ENCODE data around the gene ATP9A. TPM values are rescaled to one million over a fixed set of nuclear protein-coding genes. Genes with fewer than 3 reads are reported as not detected.
"Not testable (repeated sequence)": the region's sequence is repeated elsewhere in the genome, so short reads cannot be mapped to it uniquely, and the experiment has no call there.

ATP9A gene
- total RNA-seq, 2 experiments from 2014 or later: 0.05 TPM; not detected in 1

GRCh38 chr20:51688600-51689244 is 79.5 kb downstream of the ATP9A start:
- DNase-seq (no peak), ATAC-seq (no peak)
- H3K4me1 Mint-ChIP-seq (ENCODE audit: low read depth): no peaks in the 10 kb centered on the region
- ChIA-PET CTCF (interaction anchor here (1.2 kb wide), 1 partner anchor 12 kb away, joined by 4 read pairs; no protein-coding TSS in a partner anchor), POLR2A (no interaction called here)
- H3K27me3 Mint-ChIP-seq (ENCODE audit: low read depth): peaks cover 2% of the 10 kb centered on the region
- H3K36me3 Mint-ChIP-seq (ENCODE audit: low read depth): no peaks in the 10 kb centered on the region
- no peak overlapping the region for H3K27ac Mint-ChIP-seq
- H3K4me3 Mint-ChIP-seq: no peak overlapping the region
- H3K9me3 Mint-ChIP-seq (ENCODE audit: insufficient read depth): no peaks in the 10 kb centered on the region

DNA sequence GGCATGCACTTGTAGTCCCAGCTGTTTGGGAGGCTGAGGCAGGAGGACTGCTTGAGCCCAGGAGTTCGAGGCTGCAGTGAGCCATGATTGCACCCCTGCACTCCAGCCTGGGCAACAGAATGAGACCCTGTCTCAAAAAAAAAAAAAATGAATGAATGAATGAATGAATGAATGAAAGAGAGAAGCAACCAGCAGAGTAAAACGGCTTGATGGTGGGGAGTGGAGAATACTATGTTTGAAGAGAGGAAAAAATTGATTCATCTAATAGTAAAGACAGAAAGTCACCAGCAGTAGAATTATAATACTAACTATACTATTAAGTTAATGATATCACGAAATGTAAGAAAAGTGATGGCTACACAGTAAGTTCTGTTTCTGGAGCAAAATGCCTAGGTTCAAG is 80.6 kb downstream of the ATP9A start:
- DNase-seq: no peak
- Mint-ChIP-seq H3K4me1 (ENCODE audit: low read depth) (no peaks in the 10 kb centered on the region), H3K36me3 (ENCODE audit: low read depth) (no peaks in the 10 kb centered on the region), H3K27ac (no peak overlapping the region), H3K4me3 (no peak overlapping the region), H3K27me3 (ENCODE audit: low read depth) (peaks cover 2% of the 10 kb centered on the region), H3K9me3 (ENCODE audit: insufficient read depth) (no peaks in the 10 kb centered on the region)
- POLR2A ChIA-PET: no interaction called here
- CTCF ChIA-PET: no interaction called here
- no peak for ATAC-seq

- POLR2A ChIA-PET: no interaction called here
- CTCF ChIA-PET: no interaction called here
Measured at GRCh38 chr20:51687108-51687507, 81.1 kb downstream of the ATP9A start.

GRCh38 chr20:51685494-51685893 is 82.7 kb downstream of the ATP9A start:
- POLR2A ChIA-PET; H3K27me3 Mint-ChIP-seq (ENCODE audit: low read depth); H3K4me1 Mint-ChIP-seq (ENCODE audit: low read depth); CTCF ChIA-PET; H3K36me3 Mint-ChIP-seq (ENCODE audit: low read depth); DNase-seq; H3K27ac Mint-ChIP-seq; H3K4me3 Mint-ChIP-seq; ATAC-seq; H3K9me3 Mint-ChIP-seq (ENCODE audit: insufficient read depth): not testable (repeated sequence)

More at GRCh38 chr20:51687108-51687507, 81.1 kb downstream of the ATP9A start:
- no peak for ATAC-seq
- H3K36me3 Mint-ChIP-seq (ENCODE audit: low read depth): no peaks in the 10 kb centered on the region
- no peaks in the 10 kb centered on the region for H3K9me3 Mint-ChIP-seq (ENCODE audit: insufficient read depth)
- no peak overlapping the region for H3K4me3 Mint-ChIP-seq
- no peaks in the 10 kb centered on the region for H3K4me1 Mint-ChIP-seq (ENCODE audit: low read depth)
- H3K27me3 Mint-ChIP-seq (ENCODE audit: low read depth): peaks cover 2% of the 10 kb centered on the region
- no peak for DNase-seq
- no peak overlapping the region for H3K27ac Mint-ChIP-seq

- POLR2A ChIA-PET: no interaction called here
- no peak overlapping the region for H3K4me3 Mint-ChIP-seq
Measured at GRCh38 chr20:51680067-51680749, 88.0 kb downstream of the ATP9A start.

GRCh38 chr20:51679254-51679921 is 88.8 kb downstream of the ATP9A start:
- ChIA-PET POLR2A (no interaction called here), CTCF (no interaction called here)
- no peaks in the 10 kb centered on the region for H3K27me3 Mint-ChIP-seq (ENCODE audit: low read depth)
- no peaks in the 10 kb centered on the region for H3K9me3 Mint-ChIP-seq (ENCODE audit: insufficient read depth)
- no peaks in the 10 kb centered on the region for H3K4me1 Mint-ChIP-seq (ENCODE audit: low read depth)
- H3K27ac Mint-ChIP-seq: no peak overlapping the region
- ATAC-seq (no peak), DNase-seq (no peak)
- H3K36me3 Mint-ChIP-seq (ENCODE audit: low read depth): no peaks in the 10 kb centered on the region
- no peak overlapping the region for H3K4me3 Mint-ChIP-seq

More at GRCh38 chr20:51680067-51680749, 88.0 kb downstream of the ATP9A start:
- Mint-ChIP-seq H3K9me3 (ENCODE audit: insufficient read depth) (no peaks in the 10 kb centered on the region), H3K4me1 (ENCODE audit: low read depth) (no peaks in the 10 kb centered on the region), H3K27ac (no peak overlapping the region), H3K36me3 (ENCODE audit: low read depth) (no peaks in the 10 kb centered on the region), H3K27me3 (ENCODE audit: low read depth) (no peaks in the 10 kb centered on the region)
- DNase-seq (no peak), ATAC-seq (no peak)
- CTCF ChIA-PET: no interaction called here

DNA sequence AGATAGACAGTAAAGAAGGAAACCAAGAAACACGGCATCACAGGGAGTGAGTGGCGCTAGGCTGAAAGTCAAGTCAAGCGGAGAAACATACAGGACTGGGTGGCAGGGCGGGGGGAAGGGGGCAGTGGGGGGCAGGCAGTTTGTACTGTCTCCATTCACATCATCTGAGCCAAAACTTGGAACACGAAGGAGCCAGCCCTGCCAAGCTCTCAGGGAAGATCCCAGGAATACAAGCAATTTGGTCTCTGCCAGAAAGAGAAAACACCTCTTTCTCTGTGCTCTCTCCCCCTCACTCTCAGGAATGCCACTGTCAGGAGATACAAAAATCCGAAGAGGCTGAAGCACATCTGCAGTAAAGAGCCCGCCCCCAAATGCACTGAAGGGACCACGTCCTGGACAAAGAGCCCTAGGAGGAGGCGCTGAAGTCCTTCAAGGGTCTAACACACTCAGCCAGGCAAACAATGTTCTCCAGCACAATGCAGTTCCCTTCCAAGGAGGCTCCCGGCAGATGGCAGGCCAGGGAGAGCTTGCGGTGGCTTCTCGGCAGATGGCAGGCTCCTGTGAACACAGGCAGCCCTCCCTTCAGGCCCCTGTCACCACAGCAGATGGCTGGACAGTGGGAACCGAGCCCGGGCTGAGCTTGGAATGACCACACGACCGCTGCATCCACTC is 90.0 kb downstream of the ATP9A start:
- CTCF ChIA-PET: no interaction called here
- H3K9me3 Mint-ChIP-seq (ENCODE audit: insufficient read depth): no peaks in the 10 kb centered on the region
- no peaks in the 10 kb centered on the region for H3K36me3 Mint-ChIP-seq (ENCODE audit: low read depth)
- DNase-seq (no peak), ATAC-seq (no peak)
- POLR2A ChIA-PET: no interaction called here
- no peaks in the 10 kb centered on the region for H3K4me1 Mint-ChIP-seq (ENCODE audit: low read depth)
- H3K4me3 Mint-ChIP-seq: no peak overlapping the region
- no peak overlapping the region for H3K27ac Mint-ChIP-seq
- no peaks in the 10 kb centered on the region for H3K27me3 Mint-ChIP-seq (ENCODE audit: low read depth)

DNA sequence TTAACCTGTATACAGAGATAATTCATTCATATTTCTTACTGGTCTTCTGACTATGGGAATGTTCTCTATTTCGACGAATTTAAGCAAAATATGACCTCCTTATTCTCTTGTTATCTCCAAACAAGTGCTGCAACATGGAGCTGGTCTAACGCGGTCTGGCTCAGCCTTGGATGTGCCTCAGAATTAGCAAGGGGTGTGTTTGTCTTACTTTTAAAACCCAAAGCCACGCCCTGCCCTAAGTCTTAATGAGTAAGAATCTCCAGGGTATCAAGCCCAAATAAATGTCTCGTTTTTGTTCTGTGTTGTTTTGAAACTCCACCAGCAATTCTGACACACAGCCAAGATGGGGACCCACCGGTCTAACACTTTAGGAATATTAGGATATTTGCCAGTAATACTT is 99.2 kb downstream of the ATP9A start:
- ChIA-PET CTCF (no interaction called here), POLR2A (no interaction called here)
- Mint-ChIP-seq H3K9me3 (ENCODE audit: insufficient read depth) (no peaks in the 10 kb centered on the region), H3K27me3 (ENCODE audit: low read depth) (peaks cover 11% of the 10 kb centered on the region), H3K27ac (no peak overlapping the region), H3K36me3 (ENCODE audit: low read depth) (no peaks in the 10 kb centered on the region), H3K4me1 (ENCODE audit: low read depth) (peaks cover 6% of the 10 kb centered on the region), H3K4me3 (no peak overlapping the region)
- ATAC-seq (no peak), DNase-seq (no peak)

- no peak for DNase-seq
- H3K9me3 Mint-ChIP-seq (ENCODE audit: insufficient read depth): no peaks in the 10 kb centered on the region
- no peaks in the 10 kb centered on the region for H3K36me3 Mint-ChIP-seq (ENCODE audit: low read depth)
- ATAC-seq: no peak
- H3K27me3 Mint-ChIP-seq (ENCODE audit: low read depth): peaks cover 14% of the 10 kb centered on the region
- H3K4me1 Mint-ChIP-seq (ENCODE audit: low read depth): peaks cover 6% of the 10 kb centered on the region
- ChIA-PET POLR2A (no interaction called here), CTCF (no interaction called here)
- H3K4me3 Mint-ChIP-seq: no peak overlapping the region
- H3K27ac Mint-ChIP-seq: no peak overlapping the region
Measured at GRCh38 chr20:51668515-51668914, 99.7 kb downstream of the ATP9A start.

DNA sequence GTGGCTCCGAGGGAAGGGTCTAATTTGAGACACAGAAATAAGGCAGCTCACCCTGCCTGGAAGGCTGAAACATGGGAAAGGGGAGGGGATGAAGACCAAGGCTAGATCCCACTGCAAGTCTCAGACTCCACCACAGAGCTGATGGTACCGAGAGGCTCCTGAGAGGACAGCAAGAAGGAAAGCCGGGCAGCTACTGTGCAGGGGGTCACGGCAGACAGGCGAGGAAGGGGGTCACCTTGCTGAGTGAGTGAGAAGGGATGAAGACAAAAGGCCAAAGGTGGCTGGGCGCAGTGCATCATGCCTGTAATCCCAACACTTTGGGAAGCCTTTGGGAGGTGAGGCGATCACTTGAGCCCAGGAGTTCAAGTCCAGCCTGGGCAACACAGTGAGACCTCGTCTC is 100.7 kb downstream of the ATP9A start:
- POLR2A ChIA-PET: no interaction called here
- Mint-ChIP-seq H3K36me3 (ENCODE audit: low read depth) (no peaks in the 10 kb centered on the region), H3K4me3 (no peak overlapping the region), H3K4me1 (ENCODE audit: low read depth) (peaks cover 7% of the 10 kb centered on the region), H3K27ac (no peak overlapping the region), H3K27me3 (ENCODE audit: low read depth) (peaks cover 14% of the 10 kb centered on the region), H3K9me3 (ENCODE audit: insufficient read depth) (no peaks in the 10 kb centered on the region)
- DNase-seq (no peak), ATAC-seq (no peak)
- CTCF ChIA-PET: no interaction called here

DNA sequence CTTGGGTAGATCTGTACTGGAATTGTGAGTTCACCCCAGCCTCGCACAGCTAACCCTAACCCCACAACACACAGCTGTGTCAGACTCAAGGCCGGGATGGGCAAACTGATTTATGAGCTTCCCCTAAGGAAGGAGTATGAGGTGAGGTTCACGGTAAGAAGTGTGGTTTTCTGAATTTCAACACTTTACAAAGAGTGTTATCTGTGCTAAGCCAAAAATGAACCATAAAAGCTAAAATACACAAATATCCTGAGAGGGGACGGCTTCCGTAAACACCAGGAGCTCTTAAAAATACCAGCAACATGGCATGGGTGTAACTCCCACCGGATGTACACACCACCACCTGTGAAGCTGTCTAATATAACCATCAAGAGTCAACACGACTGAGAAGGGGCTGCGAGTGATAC is 101.2 kb downstream of the ATP9A start:
- Mint-ChIP-seq H3K4me1 (ENCODE audit: low read depth) (peaks cover 10% of the 10 kb centered on the region), H3K36me3 (ENCODE audit: low read depth) (no peaks in the 10 kb centered on the region), H3K27me3 (ENCODE audit: low read depth) (peaks cover 14% of the 10 kb centered on the region), H3K4me3 (no peak overlapping the region), H3K9me3 (ENCODE audit: insufficient read depth) (no peaks in the 10 kb centered on the region), H3K27ac (no peak overlapping the region)
- DNase-seq (no peak), ATAC-seq (no peak)
- POLR2A ChIA-PET: no interaction called here
- CTCF ChIA-PET: no interaction called here

GRCh38 chr20:51666126-51666525 is 102.1 kb downstream of the ATP9A start:
- ATAC-seq (no peak), DNase-seq (no peak)
- Mint-ChIP-seq H3K9me3 (ENCODE audit: insufficient read depth) (no peaks in the 10 kb centered on the region), H3K27me3 (ENCODE audit: low read depth) (peaks cover 13% of the 10 kb centered on the region), H3K4me1 (ENCODE audit: low read depth) (peaks cover 19% of the 10 kb centered on the region), H3K4me3 (no peak overlapping the region), H3K27ac (no peak overlapping the region), H3K36me3 (ENCODE audit: low read depth) (no peaks in the 10 kb centered on the region)
- ChIA-PET CTCF (no interaction called here), POLR2A (no interaction called here)
